Skeletal muscle cell (primary cell): Measurements from ENCODE around the gene CTSL.

Experiments
- DNase-seq: peaks from one replicate; pipeline ENCODE4 v3.0.0-alpha.2; 2010; ENCODE audit warnings: low read depth
- H3K4me3 ChIP-seq: 2 replicates; pipeline ENCODE4 v1.5.1; 2011; ENCODE audit warnings: low read depth, mild to moderate bottlenecking, control low read depth, low read length, moderate library complexity

Gene CTSL

DNA sequence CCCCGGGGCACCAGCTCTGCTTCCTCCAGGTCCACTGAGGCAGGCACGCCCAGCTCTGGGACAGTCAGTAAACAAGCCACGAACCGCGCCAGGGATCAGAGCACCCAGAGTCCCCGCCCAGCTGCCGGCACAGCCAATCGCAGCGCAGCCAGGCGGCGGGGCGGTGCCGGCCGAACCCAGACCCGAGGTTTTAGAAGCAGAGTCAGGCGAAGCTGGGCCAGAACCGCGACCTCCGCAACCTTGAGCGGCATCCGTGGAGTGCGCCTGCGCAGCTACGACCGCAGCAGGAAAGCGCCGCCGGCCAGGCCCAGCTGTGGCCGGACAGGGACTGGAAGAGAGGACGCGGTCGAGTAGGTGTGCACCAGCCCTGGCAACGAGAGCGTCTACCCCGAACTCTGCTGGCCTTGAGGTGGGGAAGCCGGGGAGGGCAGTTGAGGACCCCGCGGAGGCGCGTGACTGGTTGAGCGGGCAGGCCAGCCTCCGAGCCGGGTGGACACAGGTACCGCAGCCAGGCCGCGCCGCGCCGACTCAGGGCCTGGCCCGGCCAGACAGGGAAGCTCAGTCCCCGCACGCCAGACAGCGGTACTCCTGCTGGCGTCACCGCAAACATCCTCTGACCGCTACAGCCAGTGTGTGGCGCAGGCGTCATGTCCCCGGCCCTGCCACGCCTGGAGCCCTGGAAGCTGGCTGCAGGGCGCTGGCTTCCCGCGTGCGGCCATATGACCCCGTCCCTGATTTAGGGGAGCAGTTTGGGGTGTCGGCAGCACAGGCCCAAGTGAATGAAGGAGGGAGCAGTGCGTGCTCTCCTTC is at the start of gene CTSL:
TSS of gene CTSL (plus strand) at position 220 of the 810 bp plus-strand sequence. CDS start 1,485 bp downstream, outside the sequence.
- peak; percentile 48 for DNase-seq
- H3K4me3 ChIP-seq = peak within 1 kb of the TSS; percentile 73

DNA sequence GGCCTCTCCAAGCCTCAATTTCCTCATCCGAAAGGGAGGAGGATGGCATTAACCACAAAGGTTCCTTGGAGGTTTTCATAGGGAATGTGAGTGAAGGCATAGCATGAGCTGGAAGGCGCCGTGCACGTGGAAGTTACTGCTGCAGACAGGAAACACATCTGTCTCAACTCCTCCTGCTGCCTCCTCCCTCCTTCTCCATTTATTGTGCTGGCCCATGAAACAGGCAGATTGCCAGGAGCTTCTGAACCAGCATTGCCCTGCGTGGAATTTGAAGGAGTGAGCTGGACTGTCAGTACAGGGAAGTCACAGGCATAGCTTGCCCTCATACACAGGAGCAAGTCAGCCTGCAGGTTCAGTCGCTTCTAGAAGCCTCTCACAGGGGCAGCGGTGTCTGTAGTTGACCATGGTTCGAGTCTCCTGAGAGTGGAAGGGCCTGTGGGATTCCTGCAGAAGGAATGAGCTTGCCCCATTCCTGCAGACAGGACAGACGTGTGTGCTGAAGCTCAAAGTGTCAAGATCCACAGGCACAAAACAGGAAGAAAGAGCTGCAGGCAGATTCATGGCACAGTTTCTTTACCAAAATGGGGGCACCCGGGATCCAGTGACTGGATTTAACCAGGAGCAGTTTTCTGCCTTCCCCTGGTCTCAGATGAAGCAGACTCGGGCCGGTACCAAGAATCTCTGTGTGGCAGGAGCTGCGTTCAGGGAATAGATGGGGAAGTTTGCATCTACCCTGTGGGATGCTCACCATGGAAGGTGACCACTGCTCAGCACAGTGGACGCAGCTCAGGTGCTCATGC is 48.7 kb upstream of the CTSL start:
- H3K4me3 ChIP-seq = no peak overlapping the region
- DNase-seq = no peak

- DNase-seq = no peak
- no peak overlapping the region for H3K4me3 ChIP-seq
Observed at GRCh38 chr9:87677776-87678587, 47.9 kb upstream of the CTSL start.

- DNase-seq = no peak
- no peak overlapping the region for H3K4me3 ChIP-seq
Observed at GRCh38 chr9:87678650-87679355, 47.1 kb upstream of the CTSL start.

- no peak for DNase-seq
- no peak overlapping the region for H3K4me3 ChIP-seq
Observed at GRCh38 chr9:87681271-87682061, 44.5 kb upstream of the CTSL start.

GRCh38 chr9:87682085-87682484 is 43.8 kb upstream of the CTSL start:
- no peak overlapping the region for H3K4me3 ChIP-seq
- DNase-seq = no peak

- H3K4me3 ChIP-seq = no peak overlapping the region
- DNase-seq = no peak
Observed at GRCh38 chr9:87682618-87683017, 43.3 kb upstream of the CTSL start.

DNA sequence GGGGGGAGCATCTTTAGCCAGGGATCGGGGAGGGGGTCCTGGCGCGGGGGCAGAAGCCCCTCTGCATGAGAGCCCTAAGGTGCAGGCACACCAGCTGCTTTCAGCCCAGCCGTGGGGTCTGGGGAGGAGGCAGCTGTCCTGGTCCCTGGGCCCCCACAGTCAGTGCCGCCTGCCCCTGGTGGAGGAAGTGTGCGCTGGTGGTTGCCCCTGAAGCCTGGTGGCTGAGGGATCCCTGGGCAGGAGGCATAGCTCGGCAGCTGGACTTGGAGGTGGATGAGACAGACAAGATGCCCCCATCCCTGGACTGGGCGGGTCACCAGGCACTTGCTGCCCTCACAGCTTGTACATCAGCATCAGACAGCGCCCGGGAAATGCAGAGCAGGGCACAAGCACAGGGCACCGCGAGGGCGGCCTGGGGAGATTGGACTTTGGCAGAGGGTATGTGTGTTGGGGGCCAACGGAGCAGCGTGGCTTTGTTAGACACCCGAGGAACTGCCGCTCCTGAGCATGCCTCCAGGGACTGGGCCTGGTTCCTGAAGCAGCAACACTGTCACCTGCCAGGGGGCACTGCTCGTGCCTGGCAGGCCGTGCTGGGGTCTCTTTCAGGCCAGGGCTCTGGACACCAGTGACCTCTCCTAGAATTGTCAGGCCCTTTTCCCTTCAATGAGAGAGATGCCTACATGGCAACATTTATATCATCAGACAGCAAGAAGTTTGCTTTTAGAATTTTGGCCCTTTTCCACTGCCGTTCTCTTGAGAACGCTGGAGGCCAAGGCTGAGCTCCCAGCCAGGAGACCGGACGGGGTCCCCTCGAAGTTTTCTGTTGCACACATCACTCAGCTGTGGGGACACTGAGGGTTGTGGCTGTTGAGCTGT is 41.9 kb upstream of the CTSL start:
- DNase-seq = no peak
- H3K4me3 ChIP-seq = no peak overlapping the region

DNA sequence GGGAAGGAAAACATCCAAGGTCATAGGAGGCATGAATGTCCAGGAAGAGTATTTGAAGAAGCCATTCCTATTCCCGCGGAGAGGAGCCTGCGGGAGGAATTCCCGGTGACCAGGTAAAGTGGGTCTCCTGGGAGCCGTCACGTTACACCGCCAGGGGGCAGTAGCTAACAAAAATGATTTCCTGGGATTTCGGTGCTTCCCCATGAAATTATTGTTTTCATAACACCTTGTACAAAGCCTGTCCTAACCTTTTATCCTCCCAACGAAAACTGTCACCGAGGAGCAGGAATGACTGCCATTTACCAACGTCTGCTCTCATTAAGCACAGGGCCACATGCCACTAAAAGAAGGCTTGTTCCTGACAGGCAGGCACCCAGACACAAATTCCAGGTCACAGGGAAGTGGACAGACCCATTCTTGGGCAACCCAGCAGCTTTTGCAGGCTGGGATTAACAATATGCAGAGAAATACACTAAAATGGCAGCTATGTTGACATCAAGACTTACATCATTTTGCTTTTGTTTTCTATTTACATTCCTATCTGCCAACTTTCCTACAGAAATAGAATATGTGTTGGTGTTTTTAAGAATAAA is 41.2 kb upstream of the CTSL start:
- DNase-seq = no peak
- no peak overlapping the region for H3K4me3 ChIP-seq

DNA sequence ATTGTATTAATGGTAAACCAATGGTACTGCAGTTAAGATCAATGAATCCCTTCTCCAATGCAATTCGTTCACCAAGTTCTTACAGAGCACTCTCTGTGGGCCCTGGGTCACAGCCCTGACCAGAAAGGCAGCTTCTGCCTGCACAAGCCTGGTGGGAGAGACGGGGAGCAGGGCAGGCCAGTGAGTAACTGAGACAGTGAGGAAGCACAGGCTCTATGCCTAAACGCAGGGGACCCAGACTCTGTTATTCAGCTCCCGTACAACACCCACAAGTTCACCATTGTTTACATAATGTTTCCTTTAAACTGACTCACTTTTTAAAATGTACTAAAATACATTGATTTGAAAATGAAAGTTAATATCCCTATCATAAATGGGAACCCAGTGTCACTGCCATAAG is 40.5 kb upstream of the CTSL start:
- no peak for DNase-seq
- H3K4me3 ChIP-seq = no peak overlapping the region

DNA sequence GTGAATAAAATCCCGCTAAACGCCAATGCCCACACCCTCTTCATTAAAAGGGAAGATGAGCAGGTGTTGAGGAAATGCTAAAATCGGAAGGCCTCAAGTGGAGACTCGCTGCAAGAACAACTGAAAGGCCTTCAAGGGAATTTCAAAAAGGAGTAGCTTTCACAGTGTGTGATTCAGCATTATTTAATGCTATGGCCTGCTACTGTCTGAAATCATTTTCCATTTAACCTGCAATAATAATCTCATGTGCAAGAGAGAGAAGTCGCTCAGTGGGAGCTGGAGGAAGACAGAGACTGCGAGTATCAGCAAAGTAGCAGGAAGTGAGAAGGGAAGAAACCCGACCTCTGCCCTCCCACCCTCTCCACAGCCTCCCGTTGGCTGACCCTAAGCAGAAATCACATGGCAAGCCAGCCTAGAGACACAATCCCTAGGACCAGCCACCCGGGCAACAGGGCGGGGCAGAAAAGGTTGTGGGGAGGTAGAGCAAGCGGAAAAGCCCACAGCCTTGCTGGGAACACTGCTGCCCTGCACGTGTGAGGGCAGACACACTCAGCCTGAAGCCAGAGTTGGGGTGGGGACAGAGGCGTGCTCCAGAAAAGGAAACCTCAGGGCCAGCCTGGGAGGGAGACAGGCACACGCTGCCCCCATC is 39.9 kb upstream of the CTSL start:
- H3K4me3 ChIP-seq = no peak overlapping the region
- DNase-seq = no peak

DNA sequence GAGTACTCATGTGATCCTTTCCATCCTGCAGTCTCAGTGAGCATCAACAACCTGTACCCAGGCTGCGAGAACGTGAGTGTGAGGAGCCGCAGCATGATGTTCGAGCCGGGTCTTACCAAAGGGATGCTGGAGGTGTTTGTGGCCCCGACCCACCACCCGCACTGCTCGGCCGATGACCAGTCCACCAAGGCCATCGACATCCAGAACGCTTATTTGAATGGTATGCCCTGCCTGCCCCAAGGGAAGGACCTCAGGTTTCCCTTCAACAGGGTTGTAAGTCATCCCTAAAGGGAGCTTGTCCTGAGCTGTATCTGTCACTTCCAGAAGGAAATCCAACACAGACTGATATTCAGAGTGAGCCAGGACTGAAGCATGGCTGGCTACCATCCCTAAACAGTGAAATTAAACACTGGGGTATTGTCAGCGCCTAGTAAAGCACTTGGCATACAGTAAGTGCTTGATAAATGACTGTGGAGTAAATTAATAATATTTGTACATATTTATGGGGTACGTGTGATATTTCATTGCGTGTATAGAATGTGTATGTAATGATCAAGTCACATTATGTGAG is 39.3 kb upstream of the CTSL start:
- no peak for DNase-seq
- H3K4me3 ChIP-seq = no peak overlapping the region

DNA sequence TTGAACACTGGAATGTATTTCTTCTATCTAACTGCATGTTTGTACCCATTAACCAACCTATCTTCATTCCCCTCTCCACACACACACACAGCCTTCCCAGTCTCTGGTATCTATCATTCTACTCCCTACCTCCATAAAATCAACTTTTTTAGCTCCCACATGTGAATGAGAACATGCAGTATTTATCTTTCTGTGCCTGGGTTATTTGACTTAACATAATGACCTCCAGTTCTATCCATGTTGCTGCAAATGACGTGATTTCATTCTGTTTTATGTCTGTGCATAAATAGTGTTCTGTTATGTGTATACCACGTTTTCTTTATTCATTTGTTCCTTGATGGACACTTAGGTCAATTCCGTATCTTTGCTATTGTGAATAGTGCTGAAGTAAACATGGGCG is 38.7 kb upstream of the CTSL start:
- no peak for DNase-seq
- H3K4me3 ChIP-seq = no peak overlapping the region

GRCh38 chr9:87694236-87694755 is 31.6 kb upstream of the CTSL start:
- no peak for DNase-seq
- H3K4me3 ChIP-seq = no peak overlapping the region

DNA sequence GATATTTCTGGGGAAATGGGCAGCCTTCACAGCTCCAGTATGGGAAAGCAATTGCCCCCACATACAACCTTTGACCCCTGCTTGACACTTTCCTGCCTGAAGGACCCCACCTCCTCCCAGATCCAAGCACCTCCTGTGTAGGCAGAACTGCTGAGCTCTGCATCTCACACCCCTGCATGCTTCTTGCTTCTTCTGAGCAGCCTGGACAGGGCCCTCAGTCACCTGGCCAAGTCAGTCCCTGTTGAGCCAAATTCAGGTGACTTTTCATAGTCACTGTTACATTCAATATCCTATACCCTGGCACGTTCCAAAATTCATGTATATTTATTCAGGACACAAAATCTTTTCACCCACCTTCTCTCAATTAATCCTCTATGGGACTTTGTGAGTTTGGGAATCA is 30.4 kb upstream of the CTSL start:
- DNase-seq = no peak
- H3K4me3 ChIP-seq = no peak overlapping the region

GRCh38 chr9:87696641-87697040 is 29.3 kb upstream of the CTSL start:
- no peak overlapping the region for H3K4me3 ChIP-seq
- DNase-seq = no peak
